Activated T-helper 1 cell treated with Interleukin-2 at 50 U/mL for 16 hours (primary cell): ENCODE results near the gene SUPT20HL2.
"Not testable (repeated sequence)": the region's sequence is repeated elsewhere in the genome, so short reads cannot be mapped to it uniquely, and the experiment has no call there.

Experiments
- DNase-seq: peaks from one replicate; pipeline ENCODE4 v3.0.0-alpha.2; 2020; ENCODE audit warnings: low read depth

SUPT20HL2 gene

DNA sequence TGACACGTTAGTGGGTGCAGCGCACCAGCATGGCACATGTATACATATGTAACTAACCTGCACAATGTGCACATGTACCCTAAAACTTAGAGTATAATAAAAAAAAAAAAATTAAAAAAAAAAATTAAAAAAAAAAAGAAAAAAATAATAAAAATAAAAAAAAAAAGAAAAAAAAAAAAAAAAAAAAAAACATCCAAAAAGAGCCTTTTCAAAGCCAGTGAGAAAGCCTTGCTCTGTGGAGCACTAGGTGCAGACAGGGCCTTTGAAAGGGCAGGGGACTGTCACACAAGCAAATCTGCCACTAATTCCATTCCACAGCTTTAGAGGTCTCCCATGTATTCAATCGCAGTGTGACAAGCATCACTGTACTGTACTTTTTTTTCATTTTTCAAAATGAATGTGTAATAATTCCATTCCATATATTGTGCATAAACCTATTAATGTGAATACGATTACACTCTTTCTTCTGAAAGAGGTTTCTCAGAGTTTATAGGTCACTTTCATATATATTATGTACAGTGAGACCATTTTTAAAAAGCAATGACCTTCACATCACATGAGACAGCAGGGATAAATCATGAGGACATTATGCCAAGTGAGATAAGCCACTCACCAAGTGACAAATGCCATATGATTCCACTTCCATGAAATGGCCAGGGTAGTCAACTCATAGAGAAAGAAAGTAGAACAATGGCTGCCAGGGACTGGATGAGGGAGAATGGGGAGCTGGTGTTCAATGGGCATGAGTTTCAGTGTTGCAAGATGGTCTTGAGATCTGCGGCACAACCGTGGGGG is 4.1 kb downstream of the SUPT20HL2 start:
- not testable (repeated sequence) for DNase-seq

GRCh38 chrX:24308803-24309202 is 5.1 kb downstream of the SUPT20HL2 start:
- DNase-seq, result not testable (repeated sequence)

GRCh38 chrX:24306440-24306839 is 7.4 kb downstream of the SUPT20HL2 start:
- DNase-seq, result no peak

- DNase-seq, result no peak
Measured at GRCh38 chrX:24305905-24306304, 8.0 kb downstream of the SUPT20HL2 start.

DNA sequence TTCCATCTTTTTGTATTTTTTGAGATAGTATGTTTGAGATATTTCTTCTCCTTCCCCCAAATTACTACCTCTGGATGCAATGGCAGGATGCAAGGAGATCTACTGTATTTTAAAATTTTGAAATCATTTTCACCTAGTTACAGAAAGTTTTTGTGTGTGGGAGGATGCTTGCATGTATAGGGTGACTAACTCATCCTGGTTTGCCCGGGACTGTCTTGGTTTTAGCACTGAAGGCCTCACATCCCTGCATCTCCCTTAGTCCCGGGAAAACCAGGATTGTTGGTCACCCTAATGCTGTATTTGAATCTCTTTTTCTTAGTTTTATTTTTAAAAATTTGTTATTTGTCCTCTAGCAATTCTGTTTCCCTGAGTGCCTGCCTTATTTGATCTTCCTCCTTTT is 12.1 kb downstream of the SUPT20HL2 start:
- DNase-seq, result no peak

DNA sequence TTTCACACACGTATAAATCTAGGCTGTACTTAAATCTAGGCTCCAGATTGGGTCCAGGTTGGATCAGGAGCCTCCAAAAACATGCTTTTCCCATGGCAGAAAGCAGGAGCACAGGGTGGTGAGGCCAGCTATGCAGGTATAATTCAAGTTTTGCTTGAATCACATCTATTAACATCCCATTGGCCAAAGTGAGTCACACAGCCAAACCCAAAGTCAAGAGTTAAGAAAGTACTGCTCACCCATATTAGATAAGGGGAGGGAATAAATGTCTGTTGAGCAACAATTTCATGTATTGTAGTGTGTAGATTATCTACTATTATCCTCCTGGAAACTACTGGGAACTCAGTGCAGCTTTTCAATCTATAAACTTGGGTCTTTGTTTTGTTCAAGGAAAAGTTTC is 12.8 kb downstream of the SUPT20HL2 start:
- no peak for DNase-seq

DNA sequence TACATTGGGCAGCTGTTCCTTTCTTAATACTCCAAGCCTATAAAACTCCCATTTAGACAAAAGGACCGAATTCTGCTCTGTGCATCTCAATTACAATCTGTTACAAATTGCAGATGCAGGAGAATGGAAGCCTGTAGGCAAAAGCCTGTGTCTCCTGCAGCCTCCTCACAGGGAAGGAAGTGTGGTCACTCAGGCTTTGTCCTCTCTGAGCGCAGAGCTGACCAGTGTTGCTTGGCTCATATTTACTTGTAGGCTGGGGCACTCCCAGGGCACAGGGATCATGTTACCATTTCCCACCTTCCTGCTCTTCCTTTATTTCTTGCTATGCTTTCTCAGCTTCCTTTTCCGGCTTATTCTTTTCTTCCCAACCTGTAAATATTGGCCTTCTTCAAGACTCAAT is 15.7 kb downstream of the SUPT20HL2 start:
- DNase-seq, result no peak

- no peak for DNase-seq
Measured at GRCh38 chrX:24294619-24295018, 19.2 kb downstream of the SUPT20HL2 start.

- DNase-seq, result no peak
Measured at GRCh38 chrX:24293412-24293811, 20.5 kb downstream of the SUPT20HL2 start.

GRCh38 chrX:24292353-24292752 is 21.5 kb downstream of the SUPT20HL2 start:
- DNase-seq, result no peak

DNA sequence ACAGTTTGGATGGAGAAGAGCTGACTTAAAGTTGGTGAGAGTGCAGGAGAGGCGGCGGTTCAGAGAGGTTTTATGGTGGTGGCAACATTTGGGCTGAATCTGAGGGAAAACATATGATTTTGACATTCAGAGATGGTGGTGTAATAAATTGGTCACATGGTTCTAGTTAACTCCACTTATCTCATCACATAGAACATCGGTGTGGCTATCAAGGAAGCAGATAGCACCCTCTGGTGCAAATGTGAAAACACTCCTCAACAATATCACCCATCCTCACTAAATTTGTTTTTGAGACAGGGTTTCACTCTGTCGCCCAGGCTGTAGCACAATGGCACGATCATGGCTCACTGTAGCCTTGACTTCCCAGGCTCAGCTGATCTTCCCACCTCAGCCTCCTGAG is 28.8 kb downstream of the SUPT20HL2 start:
- DNase-seq, result no peak

- no peak for DNase-seq
Measured at GRCh38 chrX:24283127-24283794, 30.6 kb downstream of the SUPT20HL2 start.

GRCh38 chrX:24282381-24283126 is 31.3 kb downstream of the SUPT20HL2 start:
- no peak for DNase-seq

- DNase-seq, result no peak
Measured at GRCh38 chrX:24277405-24277804, 36.5 kb downstream of the SUPT20HL2 start.

DNA sequence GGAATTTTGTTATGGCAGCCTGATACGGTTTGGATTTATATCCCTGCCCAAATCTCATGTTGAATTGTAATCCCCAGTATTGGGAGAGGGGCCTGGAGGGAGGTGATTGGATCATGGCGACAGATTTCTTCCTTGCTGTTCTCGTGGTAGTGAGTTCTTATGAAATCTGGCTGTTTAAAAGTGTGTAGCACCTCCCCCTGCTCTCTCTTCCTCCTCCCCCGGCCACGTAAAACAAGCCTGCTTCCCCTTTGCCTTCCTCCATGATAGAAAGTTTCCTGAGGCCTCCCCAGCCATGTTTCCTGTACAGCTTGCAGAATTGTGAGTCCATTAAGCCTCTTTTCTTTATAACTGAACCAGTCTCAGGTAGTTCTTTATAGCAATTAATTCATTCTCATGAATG is 37.9 kb downstream of the SUPT20HL2 start:
- DNase-seq, result no peak

- DNase-seq, result no peak
Measured at GRCh38 chrX:24271262-24271661, 42.6 kb downstream of the SUPT20HL2 start.

DNA sequence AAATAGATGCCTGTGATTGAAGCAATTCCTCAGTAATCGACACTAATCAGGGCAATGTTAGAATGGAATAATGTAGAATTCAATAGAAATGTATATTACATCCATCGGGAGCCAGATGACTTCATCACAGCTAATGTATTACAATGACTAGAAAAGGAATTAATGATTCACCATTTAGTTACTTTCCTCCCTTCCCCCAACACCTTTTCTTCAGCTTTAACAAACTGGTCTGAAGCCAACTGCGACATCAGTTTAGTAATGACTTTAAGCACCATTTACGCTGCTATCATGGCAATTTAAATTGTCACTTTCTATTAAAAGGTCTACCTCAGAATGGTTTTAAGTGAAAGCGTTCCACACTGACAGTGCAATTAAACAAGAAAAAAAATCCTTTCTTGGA is 45.1 kb downstream of the SUPT20HL2 start:
- DNase-seq, result no peak

- no peak for DNase-seq
Measured at GRCh38 chrX:24266996-24267395, 46.9 kb downstream of the SUPT20HL2 start.

- DNase-seq, result no peak
Measured at GRCh38 chrX:24264383-24264782, 49.5 kb downstream of the SUPT20HL2 start.

DNA sequence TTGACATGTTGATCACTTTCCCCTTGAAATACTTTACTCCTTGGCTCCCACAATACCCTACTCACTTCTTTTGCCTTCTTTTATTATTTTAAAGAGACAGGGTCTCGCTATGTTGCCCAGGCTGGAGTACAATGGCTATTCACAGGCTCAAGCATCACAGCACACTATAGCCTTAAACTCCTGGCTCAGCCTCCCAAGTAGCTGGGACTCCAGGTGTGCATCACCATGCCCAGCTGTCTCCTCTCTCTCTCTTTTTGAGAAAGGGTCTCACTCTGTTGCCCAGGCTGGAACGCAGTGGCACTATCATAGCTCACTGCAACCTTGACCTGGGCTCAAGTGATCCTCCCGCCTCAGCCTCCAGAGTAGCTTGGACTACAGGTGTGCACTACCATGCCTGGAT is 51.6 kb downstream of the SUPT20HL2 start:
- DNase-seq, result no peak
